Activated gamma-delta T cell (primary cell): ENCODE data around the gene EVC2.

Experiments used
- DNase-seq: peaks from one replicate; lab custom pipeline; 2025; lab: John Stamatoyannopoulos, UW

EVC2 gene

DNA sequence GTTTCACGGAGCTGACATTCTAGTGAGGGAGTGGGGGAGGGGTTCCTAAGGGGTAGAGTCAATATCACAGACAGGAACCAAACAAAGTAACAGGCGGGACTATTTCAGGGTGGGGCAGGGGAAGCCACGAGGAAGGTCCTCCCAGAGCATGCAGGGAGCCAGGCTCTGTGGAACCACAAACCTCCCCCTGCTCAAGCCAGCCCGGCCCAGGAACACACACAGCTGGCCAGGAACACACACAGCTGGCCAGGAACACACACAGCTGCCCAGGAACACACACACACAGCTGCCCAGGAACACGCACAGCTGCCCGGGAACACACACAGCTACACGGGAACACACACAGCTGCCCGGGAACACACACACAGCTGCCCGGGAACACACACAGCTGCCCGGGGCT lies 24.8 kb downstream of the EVC2 start:
- no peak for DNase-seq

DNA sequence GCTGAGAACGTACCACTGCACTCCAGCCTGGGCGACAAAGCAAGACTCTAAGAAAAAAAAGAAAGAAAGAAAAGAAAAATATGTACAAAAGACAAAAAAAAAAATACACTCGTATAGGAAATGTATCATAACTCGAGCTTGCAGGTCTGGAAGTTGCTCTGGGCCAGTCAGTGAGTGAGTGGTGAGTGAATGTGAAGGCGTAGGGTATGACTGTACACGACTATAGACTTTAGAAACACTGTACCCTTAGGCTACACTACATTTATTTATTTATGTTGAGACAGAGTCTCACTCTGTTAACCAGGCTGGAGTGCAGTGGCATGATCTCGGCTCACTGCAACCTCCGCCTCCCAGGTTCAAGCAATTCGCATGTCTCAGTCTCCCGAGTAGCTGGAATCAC lies 29.4 kb downstream of the EVC2 start:
- no peak for DNase-seq

DNA sequence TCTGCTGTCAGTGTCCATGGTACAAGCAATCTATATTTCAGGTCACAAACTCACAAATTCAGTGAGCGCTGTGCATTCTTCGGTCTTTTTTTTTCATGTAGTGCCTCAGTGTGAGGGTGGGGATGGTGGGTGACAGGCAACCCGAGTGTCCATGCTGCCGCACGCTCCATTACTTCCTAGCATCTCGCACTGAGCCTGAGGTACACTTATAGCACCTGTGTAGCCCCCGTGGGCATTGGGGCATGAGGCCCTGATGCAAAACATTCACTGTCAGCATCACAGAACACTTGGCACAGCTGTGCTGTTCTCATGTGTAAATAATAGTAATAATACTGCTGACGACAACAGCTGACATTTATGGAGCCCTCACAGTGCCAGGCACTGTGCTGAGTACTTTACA lies 31.6 kb downstream of the EVC2 start:
- no peak for DNase-seq

DNA sequence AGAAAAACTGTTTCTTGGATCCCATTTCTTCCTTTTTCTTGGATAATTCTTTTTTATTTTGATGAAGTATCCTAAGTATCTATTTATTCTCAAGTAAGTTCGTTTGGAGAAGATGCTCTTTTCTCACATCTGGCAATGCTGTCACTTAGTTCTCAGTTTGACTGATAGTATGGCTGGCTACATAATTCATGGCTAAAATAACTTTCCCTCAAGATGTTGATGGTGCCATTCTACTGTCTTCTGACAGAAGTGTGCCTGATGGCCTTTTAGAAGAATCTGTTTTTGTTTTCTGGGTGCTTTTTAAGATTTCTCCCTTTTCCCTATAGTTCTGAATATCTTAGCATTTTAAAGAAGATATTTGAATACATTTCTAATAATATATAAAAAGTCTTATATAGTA lies 41.6 kb downstream of the EVC2 start:
- no peak for DNase-seq

DNA sequence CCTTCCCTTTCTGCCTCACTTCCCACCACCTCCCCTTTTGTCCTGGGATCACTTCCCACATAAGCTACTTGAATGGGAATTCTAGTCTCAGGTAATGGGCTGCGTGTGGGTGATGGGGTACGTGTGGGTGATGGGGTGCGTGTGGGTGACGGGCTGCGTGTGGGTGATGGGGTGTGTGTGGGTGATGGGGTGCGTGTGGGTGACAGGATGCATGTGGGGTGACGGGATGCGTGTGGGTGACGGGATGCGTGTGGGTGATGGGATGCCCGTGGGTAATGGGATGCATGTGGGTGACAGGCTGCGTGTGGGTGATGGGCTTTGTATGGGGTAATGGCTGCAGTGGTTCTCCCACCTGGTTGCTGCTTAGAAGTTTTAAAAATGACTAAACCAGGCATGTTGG lies 43.6 kb downstream of the EVC2 start:
- no peak for DNase-seq

DNA sequence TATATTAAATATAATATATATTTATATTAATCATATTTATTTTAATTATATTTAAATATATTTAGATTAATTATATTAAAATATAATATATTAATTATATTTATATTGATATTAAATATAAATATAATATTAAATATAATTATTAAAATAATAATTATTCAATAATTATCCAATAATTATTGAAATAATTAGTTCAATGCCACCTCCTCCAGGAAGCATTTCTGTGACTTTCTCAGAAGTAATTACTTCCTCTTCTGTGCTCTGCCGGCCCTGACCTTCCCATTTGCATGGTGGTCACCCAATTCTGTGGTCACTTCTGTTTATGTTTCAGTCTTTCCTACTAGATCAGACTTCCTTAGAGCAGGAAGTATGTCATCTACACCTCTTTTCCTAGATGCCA lies 45.8 kb downstream of the EVC2 start:
- no peak for DNase-seq

DNA sequence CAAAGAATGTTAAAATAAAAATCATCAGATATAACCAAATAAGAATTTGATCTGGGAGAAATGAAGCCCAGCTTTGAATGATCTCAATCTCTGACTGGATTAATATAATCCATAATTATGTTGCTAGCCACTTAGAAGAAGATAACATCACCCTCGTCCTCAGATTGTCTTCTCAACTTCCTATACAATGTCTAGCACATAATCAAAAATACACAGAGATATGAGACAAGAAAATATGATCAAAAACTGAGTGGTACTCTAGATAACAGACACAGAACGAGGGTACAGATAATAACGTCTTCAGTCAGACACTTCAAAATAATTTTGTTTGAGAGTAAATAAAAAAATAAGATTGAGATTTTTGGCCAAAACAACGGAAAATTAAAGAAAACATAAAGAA lies 47.1 kb downstream of the EVC2 start:
- no peak for DNase-seq

DNA sequence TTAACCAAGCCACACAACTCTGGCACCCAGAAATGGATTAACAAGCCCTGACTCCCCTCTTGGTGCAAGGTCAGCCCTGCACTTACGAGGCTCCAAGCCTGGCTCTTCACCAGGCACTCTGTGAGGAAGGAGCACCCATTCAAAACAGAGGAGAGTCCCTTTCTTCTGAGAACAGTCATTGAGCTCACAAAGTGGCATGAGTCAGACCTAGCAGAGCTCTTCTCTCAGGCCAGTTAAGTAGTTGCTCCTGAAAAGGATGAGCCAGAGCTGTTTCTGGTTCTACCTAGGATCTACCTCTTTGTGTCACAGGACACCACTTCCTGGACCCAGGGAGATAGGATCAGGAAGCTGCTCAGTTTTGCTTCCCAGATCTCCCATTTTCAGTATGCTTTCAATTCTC lies 48.2 kb downstream of the EVC2 start:
- no peak for DNase-seq

DNA sequence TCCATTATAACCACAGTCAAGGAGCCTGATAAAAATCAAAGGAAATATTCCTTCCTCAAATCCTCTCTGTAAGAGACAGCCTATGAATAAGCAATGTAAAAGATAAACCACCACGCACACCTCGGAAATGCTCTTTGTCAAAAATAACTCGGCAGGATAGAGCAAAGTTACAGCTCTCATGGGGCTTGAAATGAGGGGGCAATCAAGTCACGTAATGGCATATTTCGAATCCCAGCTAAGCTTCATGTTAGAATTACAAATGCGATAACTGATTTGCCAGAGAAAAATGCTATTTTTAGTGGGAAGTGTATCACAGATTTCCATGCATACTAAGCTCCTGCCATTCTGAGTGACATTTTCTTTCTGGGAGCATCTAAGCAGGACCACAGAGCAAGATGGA lies 49.4 kb downstream of the EVC2 start:
- DNase-seq = no peak

DNA sequence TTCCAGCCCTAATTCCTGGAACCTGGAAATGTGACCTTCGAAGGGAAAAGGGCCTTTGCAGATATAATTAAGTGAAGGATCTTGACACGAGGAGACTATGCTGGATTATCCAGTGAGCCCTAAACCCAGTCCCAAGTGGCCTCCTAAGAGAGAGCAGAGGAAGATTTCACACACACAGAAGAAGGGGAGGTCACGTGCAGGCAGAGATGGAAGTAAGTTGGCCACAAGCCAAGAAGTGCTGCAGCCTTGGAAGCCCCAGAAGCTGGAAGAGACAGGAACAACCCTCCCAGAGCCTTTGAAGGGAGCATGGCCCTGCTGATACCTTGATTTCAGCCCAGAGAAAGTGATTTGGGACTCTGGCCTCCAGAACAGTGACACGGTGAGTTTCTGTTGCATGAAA lies 51.9 kb downstream of the EVC2 start:
- no peak for DNase-seq

DNA sequence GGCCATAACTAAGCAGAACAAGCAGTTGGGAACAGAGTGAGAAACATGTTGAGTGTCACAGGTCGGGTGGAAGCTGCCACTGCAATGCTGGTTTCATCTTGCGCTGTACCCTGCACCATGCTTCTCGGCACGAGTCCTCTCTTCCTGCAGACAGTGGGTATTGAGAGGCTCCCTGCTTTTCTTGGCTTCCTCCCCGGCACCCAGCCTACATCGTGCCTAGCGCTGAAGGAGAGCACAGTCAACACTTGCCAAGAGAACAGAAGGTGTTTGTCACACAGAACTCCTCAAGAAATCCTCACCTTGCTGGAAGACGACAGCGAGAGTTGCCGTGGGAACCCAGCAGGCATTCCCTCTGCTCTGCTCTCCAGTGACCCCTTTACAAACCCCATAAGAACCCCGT lies 53.6 kb downstream of the EVC2 start:
- no peak for DNase-seq

DNA sequence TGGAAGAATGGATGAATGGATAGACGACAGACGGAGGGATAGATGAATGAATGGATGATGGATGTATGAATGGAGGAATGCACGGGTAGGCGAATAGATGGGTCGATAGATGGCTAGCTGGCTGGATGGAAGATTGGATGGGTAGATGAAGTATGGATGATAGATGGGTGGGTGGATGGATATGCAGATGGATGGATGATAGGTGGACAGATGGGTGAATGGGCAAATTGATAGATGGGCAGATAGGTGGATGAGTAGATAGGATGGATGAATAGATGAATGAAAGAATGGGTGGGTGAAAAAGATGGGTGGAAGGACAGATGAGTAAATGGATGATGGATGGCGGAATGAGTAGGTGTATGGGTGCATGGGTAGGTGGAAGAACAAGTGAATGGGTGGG lies 57.3 kb downstream of the EVC2 start:
- no peak for DNase-seq

DNA sequence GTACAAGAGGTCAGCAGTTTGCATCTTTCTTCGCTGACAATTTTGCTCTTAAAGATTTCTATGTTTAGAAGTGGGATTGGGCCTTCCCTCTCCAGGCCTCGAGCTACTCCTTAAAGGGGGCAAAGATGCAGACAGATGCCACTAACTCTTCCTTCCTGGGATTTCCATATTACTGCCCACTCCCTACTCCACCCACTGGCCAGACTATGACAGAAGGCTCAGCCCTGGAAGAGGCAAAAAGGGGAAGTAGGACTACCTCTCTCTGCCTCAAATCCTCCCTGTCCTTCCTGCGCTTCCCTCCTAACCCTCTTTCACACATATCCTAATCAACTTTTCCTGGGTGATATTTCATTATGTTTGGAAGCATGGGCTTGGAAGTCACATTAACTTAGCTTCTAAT lies 58.3 kb downstream of the EVC2 start:
- DNase-seq = no peak

DNA sequence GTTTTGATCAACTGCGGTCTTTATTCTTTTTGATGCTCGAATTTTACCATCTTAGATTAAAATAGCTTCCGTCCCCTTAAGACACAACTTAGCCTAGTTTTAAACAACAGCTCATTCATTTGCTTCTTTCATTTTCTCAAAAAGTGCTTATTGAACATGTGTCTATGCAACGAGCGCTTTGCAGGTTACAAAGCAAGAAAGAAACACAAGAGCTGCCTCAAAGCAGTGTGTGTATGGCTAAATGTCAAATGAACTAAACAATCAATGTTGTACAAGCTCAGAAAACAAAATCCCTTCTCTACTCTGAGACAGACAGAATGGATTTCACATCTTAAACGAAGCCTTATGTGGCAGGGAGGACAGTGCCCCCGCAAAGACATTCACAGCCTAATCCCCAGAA lies 61.0 kb downstream of the EVC2 start:
- DNase-seq = no peak

DNA sequence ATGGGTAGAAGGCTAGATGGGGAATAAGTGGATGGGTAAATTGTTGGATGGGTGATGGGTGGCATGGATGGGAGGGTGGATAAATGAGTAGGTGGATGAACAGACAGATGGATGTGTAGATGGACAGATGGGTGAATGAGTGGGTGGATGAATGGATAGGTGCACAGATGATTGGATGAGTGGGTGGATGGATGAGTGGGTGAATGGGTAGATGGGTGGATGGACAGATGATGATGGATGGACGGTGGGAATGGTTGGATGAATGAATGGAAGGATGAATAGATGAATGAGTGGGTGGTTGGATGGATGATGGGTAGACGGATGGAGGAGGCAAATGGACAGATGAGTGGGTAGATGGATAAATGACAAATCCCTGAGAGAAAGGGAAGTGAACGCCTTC lies 68.3 kb downstream of the EVC2 start:
- no peak for DNase-seq

DNA sequence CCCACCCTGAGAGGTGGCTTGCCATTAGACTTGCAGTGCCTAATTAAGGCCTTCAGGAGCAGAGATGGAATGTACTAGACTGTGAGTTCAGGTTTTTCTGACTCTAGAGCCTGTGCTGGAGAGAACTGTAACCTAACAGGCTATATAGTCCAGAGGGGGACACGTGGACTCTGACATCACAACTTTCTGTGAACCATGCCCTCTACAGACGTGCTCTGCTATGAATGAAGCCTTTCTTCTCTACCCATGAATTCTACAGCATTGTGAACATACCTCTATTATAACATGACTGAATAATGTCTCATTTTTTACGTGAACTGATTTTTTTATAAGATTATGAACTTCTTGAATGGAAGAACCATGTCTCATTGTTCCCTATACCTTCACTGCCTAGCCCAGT lies 68.8 kb downstream of the EVC2 start:
- DNase-seq = no peak

DNA sequence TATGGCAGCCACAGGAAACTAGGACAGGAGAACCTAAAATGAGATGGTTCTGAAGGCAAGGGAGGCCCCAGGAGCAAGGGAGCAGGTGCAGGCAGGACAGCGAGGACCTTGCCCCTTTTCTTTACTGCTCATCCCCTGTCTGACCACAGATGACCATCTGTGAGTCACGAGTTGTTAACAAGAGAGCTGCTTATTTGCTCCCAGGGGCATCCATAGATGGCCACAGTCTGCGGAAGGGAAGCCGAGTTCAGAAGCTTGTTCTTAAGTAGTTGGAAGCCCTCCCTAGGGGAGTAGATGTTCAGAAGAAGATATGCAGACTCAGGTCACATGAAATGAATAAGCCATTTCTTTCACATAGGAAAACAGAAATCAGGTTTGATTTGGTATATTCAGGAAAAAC lies 69.4 kb downstream of the EVC2 start:
- DNase-seq = no peak

DNA sequence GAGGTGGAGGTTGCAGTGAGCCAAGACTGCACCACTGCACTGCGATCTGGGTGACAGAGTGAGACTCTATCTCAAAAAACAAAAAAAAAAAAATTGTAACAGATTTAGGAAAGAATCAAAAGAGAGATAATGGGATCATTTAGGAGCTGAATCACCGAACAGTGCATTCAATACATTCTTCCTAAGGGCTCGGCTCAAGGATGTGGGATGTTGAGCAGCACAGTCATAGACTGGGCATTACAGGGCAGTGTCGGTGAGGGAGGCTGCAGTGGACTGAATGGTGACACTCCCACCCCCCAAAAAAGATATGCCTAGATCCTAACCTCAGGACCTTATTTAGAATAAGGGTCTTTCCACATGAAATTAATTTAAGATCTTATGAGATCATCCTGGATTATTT lies 70.0 kb downstream of the EVC2 start:
- DNase-seq = no peak

DNA sequence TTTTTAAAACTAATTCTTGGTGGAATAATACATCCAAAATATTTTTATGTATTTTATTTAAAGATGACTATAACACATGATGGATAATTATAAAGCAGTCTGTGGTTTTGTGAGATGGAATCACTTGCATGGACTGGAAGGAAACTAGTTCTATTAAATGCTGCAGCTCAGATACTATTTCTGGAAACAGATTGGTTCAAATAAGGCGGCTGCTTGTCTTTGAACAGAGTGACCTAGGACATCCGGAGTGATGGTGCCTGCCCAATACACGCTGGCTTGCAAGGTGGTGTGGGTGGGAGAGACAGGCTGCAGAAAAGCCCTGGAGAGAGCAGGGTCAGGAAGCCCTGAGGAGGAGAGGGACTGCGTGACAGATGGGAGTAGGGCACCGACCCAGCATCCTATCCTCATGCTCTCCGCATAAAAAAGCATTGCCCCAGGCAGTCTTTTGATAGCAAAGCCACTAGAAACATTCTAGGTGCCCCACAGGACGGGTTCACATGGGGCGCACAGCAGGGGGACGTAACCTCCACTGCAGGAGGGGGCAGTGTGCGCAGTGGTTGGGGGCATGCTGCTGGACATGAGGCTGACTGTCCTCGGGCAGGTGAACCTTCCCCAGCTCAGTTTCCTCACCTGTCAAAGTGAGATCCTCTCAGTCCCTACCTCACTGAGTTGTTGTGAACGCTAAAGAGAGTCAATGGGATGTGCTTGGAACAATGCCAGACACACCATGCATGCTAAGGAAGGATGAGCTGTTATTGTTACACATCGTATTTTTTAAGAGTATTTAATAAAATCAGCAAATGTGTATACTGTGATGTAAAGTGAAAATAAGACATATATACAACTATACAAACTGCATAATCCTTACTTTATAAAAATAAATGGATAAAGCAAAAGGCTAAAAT lies 71.3 kb downstream of the EVC2 start:
- DNase-seq = no peak

DNA sequence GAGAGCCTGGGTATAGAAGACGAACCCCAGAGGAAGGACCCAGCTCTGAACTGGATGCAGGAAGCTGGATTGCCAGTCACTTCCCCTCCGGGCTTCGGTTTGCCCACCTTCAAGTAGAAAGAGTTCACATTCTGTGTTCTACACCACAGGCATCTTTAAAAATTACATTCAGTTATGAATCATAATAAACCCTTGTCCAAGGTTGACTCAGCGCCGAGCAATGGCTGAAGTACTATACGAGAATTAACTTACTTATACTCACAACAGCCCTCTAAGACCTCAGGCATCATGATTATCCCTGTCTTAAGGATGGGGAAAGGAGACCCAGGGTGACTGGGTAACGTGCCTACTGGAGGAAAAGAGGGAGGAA lies 72.5 kb downstream of the EVC2 start:
- DNase-seq = no peak

DNA sequence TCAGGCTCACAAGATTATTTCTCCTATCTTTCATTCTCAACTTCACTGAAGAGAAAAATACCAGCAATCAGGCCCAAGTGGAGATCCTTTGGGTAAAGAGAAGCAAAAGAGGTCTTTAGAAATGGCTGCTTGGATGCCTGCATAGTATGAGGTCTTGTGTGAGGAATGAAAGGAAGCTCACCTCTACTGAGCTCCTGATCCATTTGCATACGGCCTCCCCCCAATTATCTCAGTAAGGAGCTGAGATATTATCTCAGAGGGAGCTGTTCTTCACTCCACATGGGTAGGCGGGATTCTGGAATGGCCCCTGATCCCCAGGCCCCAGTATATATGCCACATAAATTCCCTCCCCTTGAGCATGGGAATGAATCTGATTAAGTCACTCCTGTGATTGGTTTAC lies 75.8 kb downstream of the EVC2 start:
- no peak for DNase-seq

DNA sequence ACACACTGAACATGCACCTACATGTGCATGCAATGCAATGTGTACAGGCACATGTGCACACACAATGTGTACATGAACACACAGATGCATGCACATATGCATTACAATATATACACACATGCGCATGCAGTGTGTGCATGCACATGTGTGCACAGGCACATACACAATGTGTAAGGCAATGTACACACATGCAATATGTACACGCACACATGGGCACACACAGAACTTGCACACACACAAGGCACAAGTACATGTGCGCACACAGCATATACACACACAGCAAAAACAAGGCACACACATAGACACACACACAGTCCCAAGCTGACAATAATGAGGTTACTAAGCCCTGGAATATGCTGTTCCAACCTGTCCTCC lies 76.3 kb downstream of the EVC2 start:
- DNase-seq = no peak

DNA sequence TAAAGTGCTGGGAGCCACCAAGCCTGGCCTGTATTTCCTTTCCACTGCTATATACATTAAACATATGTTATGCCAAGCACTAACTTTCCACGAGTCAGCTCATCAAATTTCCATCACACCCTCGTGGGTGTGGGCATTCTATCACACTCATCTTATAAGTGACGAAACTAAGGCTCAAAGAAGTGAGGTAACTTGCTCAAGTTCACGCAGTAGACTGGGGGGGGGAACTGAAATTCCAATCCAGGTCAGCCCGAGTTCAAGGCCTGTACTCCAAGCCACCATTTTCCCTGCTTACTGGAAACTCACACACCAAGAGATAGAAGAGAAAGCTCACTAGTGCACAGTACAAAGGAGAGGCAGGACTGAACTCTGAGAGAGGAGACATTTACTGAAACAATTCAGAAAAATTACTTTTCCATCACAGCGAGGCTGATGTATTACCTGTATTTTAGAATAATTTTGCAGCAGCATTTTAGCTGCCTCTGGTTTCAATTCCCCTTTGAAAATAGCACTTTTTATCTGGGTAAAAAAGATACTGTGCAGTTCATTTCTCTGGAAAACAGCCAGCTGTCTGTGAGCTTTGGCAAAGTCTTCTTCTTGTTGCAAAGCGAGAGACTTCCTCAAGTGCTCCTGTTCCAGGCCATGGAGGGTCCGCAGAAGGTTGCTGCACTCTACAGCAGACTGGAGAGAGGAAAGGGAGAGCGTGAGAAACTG lies 76.8 kb downstream of the EVC2 start:
- no peak for DNase-seq

DNA sequence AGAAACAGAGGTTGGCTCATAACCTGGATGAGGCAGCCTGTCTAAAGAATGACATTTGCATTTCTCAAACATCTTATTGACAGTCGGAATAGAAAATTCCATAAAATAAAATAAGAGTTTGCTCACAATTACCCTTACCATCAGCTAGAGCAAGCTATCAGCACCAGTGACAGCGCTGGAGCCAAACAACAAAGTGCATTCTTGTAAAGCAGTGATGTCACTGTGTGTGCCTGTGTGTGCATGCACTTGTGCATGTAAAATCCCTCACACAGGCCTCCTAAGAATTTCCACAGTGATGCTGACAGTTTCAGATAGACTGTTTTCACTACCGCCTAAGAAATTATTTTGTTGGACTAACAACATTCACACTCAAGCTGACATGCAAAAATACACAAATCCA lies 77.6 kb downstream of the EVC2 start:
- no peak for DNase-seq
